LNCAP (cell line): ENCODE data around the gene CNTNAP2.

Experiments
- TF ChIP-seq, protein P1 (sequence below): fragments of 450-650 bp; IDR thresholded peaks from 2 replicates; pipeline ENCODE4 v1.5.1; 2017; ENCODE audit warnings: mild to moderate bottlenecking

CNTNAP2 gene

DNA sequence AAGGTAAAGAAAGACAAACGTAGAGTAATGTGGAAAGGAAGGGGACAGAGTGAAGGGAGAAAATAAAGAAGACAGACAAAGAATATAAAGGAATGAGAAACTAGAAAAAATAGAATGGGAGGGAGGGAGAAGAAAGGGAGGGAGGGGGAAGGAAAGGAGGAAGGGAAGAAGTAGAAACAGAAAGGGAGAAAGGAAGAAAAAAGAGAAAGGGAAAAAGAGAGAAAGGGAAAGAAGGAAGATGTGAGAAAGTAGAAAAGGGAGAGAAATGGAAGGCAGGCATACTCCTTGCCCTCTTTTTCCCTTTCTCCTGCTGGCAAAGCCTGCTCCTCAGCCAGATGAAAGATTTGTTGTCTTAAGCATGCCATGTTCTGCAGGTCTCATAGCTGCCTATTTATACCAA, 1336.2 kb downstream of the CNTNAP2 start:
- TF ChIP-seq, protein P1, sequence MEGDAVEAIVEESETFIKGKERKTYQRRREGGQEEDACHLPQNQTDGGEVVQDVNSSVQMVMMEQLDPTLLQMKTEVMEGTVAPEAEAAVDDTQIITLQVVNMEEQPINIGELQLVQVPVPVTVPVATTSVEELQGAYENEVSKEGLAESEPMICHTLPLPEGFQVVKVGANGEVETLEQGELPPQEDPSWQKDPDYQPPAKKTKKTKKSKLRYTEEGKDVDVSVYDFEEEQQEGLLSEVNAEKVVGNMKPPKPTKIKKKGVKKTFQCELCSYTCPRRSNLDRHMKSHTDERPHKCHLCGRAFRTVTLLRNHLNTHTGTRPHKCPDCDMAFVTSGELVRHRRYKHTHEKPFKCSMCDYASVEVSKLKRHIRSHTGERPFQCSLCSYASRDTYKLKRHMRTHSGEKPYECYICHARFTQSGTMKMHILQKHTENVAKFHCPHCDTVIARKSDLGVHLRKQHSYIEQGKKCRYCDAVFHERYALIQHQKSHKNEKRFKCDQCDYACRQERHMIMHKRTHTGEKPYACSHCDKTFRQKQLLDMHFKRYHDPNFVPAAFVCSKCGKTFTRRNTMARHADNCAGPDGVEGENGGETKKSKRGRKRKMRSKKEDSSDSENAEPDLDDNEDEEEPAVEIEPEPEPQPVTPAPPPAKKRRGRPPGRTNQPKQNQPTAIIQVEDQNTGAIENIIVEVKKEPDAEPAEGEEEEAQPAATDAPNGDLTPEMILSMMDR = no peak

DNA sequence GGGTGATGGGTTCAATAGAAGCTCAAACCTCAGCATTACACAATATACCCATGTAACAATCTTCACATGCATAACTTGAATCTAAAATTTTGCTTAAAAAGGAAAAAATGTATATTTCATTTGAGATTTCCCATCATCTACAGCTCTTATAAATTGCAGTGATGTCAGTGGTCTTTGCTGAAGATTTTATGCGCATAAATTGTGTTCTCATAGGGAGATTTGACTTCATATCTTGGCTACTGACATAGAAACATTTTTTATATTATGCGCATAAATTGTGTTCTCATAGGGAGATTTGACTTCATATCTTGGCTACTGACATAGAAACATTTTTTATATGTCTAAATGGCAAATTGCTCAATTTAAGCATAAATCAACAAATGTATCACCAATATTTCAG, 1348.6 kb downstream of the CNTNAP2 start:
- TF ChIP-seq, protein P1 = no peak

DNA sequence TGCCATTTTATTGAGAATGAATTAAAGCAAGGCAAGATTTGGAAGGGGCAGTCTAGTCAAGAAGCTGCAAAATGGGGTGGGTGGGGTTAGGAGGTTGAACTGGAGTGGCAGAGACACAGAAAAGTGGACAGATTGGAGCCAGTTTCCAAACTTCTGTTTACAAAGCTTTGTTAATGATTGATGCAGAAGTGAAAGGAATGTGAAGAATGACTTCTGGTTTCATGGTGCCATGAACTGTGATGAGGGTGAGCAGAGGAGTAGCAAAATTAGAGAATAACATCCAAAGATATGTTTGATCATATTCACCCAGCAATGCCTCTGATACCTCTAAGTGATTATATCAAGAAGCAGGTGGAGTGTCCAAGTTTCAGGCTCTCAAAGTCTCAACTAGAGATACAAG, 1356.0 kb downstream of the CNTNAP2 start:
- TF ChIP-seq, protein P1 = no peak

DNA sequence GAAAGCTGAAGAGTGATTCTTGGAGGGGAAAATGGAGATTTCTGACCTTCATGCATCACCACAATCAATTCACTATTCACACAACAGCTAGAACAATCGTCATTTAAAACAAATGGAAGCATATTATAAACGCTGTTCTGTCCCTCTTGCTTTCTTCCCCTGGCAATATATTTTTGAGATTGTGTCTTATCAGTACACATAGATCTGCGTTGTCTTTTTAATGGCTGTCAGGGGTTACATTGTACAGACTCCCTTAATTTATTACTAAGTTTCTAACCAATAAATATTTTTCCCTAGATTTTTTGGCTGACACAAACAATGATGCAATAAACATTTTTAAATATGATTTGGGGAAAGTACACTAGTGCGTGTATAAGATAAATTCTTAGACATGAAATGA, 1358.3 kb downstream of the CNTNAP2 start:
- TF ChIP-seq, protein P1 = no peak

DNA sequence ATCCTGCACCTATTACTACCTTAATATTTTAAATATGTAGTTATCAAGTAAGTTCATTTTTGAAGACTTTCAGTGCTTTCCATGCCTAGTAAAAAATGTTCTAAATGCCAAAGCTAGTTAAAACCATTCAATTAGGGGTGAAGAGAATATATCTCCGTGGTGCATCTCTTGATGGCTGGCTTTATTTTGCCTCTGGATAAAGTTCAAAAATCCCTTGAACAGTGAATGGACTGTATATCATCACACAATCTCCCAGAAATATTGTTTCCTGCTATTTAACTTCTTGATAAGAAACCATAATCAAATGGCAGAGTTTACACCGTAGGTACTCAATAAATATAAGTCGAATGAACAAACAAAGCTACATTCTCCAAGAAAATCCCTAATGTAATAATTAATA, 1360.9 kb downstream of the CNTNAP2 start:
- TF ChIP-seq, protein P1 = no peak

DNA sequence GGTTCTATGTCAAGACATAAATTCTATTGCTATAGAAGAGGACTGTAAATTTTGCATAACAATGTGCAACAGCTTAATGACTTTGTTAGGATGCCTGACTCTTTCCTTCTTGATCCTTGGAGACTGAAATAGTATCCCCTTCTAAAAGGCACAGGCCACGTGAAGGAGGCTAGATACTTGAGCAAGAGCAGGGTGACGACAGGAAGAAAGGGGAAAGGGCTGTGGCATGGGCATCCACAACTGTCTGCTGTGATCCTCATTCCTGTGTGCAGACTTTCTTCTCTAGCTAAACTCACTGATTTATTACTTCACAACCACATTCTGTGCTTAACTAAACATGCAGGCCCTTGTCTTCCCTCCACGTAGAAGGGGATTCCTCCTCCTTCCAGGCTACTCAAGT, 1362.2 kb downstream of the CNTNAP2 start:
- TF ChIP-seq, protein P1 = no peak

DNA sequence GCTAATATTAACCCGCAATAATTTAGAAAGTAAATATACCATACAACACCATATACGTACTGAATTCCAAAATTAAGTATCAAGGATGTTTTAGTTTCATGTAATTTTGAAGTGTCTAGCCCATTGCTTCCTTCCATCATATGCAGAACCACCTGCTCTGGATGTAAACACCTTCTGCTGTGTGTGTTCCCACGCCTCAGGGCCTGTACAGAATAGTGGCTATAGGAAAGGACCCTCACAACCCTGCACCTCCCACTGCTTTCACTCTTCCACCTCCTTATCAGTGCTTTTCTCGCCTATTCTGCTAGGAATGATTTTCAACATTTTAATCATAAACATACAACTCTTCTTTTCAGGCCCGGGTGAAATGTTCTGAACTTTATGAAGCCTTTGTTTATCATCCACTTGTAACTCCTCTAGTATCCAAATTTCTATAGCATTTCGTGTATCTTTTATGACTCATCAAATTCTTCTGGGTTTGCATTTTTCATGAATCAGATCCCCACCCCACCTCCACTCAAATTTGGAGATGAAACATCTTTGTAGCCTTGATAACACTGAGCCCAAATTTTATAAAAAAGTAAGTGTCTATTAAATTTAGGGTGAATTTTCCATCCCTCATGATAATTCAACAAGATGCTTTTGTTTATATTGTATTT, 1367.2 kb downstream of the CNTNAP2 start:
- TF ChIP-seq, protein P1 = no peak
